GM19324 (cell line): ENCODE measurements around the gene RAB8B.
A peak's percentile ranks its signal among the peaks of the same experiment; 100 is the strongest.

Source experiments
- ATAC-seq: cut with Tn5 transposase; IDR thresholded peaks from one replicate; pipeline ENCODE4 v1.9.1; 2021; ENCODE audit warnings: mild to moderate bottlenecking, moderate library complexity; ENCODE audit not compliant: unreplicated experiment, low FRiP score

RAB8B gene

GRCh38 chr15:63188926-63189871 is at the start of gene RAB8B:
Gene RAB8B (plus strand): TSS chr15:63189606. CDS start chr15:63189625, 19 bp downstream.
- peak; percentile 88 for ATAC-seq

- no peak for ATAC-seq
Measured at GRCh38 chr15:63140936-63141335, 48.5 kb upstream of the RAB8B start.

GRCh38 chr15:63145426-63145825 is 44.0 kb upstream of the RAB8B start:
- ATAC-seq: no peak

GRCh38 chr15:63146684-63147083 is 42.7 kb upstream of the RAB8B start:
- no peak for ATAC-seq

GRCh38 chr15:63151665-63152064 is 37.7 kb upstream of the RAB8B start:
- no peak for ATAC-seq

GRCh38 chr15:63155486-63155885 is 33.9 kb upstream of the RAB8B start:
- no peak for ATAC-seq

- ATAC-seq: no peak
Measured at GRCh38 chr15:63156086-63156710, 33.2 kb upstream of the RAB8B start.

- ATAC-seq: peak; percentile 15
Measured at GRCh38 chr15:63156755-63157117, 32.7 kb upstream of the RAB8B start.

GRCh38 chr15:63157118-63157843 is 32.1 kb upstream of the RAB8B start, which contains the start of gene RPS27L:
Gene RPS27L (minus strand): TSS chr15:63157477. CDS start chr15:63157405, 72 bp downstream.
- ATAC-seq: peak; percentile 92

- peak; percentile 14 for ATAC-seq
Measured at GRCh38 chr15:63157891-63158431, 31.4 kb upstream of the RAB8B start.

- no peak for ATAC-seq
Measured at GRCh38 chr15:63160638-63161037, 28.8 kb upstream of the RAB8B start.

GRCh38 chr15:63163217-63163616 is 26.2 kb upstream of the RAB8B start:
- ATAC-seq: no peak

GRCh38 chr15:63165166-63165859 is 24.1 kb upstream of the RAB8B start:
- ATAC-seq: no peak

- no peak for ATAC-seq
Measured at GRCh38 chr15:63166219-63166618, 23.2 kb upstream of the RAB8B start.

GRCh38 chr15:63169788-63170187 is 19.6 kb upstream of the RAB8B start:
- ATAC-seq: no peak

- ATAC-seq: no peak
Measured at GRCh38 chr15:63172376-63172775, 17.0 kb upstream of the RAB8B start.

GRCh38 chr15:63172851-63173451 is 16.5 kb upstream of the RAB8B start:
- no peak for ATAC-seq

- no peak for ATAC-seq
Measured at GRCh38 chr15:63176302-63176701, 13.1 kb upstream of the RAB8B start.

- ATAC-seq: no peak
Measured at GRCh38 chr15:63178034-63178433, 11.4 kb upstream of the RAB8B start.

GRCh38 chr15:63180746-63181145 is 8.7 kb upstream of the RAB8B start:
- ATAC-seq: no peak
